Colonic mucosa (tissue), 4 donors: ENCODE data around the gene TTPAL. TPM values are rescaled to one million over a fixed set of nuclear protein-coding genes. Genes with fewer than 3 reads are reported as not detected.
A peak's percentile ranks its signal among the peaks of the same experiment; 100 is the strongest.

ENCODE experiments used
- DNase-seq: peaks from one replicate; pipeline ENCODE4 v3.0.0-alpha.2; 2020
- H3K27ac ChIP-seq: fragments of 200-600 bp; one replicate; pipeline ENCODE4 v1.8.0; 2021
- H3K27me3 ChIP-seq: fragments of 200-600 bp; one replicate; pipeline ENCODE4 v1.8.0; 2021
- H3K36me3 ChIP-seq: fragments of 200-600 bp; one replicate; pipeline ENCODE4 v1.8.0; 2021
- H3K4me1 ChIP-seq: fragments of 200-600 bp; one replicate; pipeline ENCODE4 v1.8.0; 2021; ENCODE audit warnings: mild to moderate bottlenecking
- H3K4me3 ChIP-seq: fragments of 200-600 bp; one replicate; pipeline ENCODE4 v1.8.0; 2021
- H3K9ac ChIP-seq, 2 donors: one replicate each; pipeline ENCODE4 v1.7.0; 2013; ENCODE audit warnings: control low read depth in 2 of 2, low read depth in 2 of 2, low read length in 2 of 2
- H3K9me3 ChIP-seq: fragments of 200-600 bp; one replicate; pipeline ENCODE4 v1.8.0; 2021
- intact Hi-C: fragments of 100-400 bp; cut with DNase I; formaldehyde crosslinking; loops from one replicate; pipeline ENCODE4 v1.14.1; 2022
- total RNA-seq, 2 donors: library from RNA; stranded (reverse); fragmentation: NEBNext Ultra II Directional in 1 of 2; extraction: Animal tissue kit (Norgen Biotek cat#: 25700) in 1 of 2; gene quantifications; one replicate each; pipeline ENCODE4 v1.2.1, GENCODE V29; 2021
- TF ChIP-seq, protein P1 (sequence below): fragments of 200-600 bp; IDR thresholded peaks from one replicate; pipeline ENCODE4 v1.8.0; 2022; ENCODE audit warnings: antibody characterized with exemption, mild to moderate bottlenecking
- donor health status: healthy.
- donor health status: DM: no; HTN: no; CAD: no.
- donor health status: DM: no; HTN: no; CAD: no.

TTPAL gene
- total RNA-seq, 2 donors from 2014 or later, result 8.4 to 11.6 TPM

DNA sequence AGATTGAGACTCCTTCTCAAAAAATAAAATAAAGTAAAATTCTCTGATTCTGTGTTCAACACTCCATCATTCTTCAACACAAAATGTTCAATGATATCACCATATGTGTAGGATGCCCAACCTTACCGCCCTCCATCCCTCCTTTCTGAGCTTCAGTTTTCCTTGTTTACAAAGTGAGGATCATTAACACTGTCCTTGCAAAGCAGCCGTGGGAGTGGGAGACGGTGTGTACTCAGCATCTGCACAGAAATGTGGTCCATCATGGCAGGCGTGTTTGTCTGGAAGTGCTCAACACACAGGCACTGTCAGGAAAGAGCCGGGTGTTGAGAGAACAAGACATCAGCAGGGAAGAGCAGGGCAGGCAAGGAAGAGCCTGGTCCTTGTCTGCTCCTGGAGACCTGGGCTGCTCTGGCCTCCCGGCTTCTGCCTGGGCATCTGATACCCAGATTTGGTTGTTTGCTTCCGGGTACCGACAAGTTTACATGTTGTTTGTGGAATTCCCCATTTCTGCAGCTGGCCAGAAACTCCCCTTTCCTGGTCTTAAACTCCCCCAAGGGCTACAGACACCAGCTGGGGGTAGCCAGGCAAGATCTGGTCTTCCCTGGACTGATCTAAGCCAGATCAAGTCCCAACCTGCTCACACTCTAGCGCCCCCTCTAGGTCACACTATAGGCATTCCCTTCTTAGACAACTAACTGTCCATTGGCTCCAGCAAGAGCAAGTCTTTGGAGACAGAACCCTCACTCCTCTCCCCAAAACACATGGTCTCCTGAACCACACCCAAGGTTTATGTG lies 26.7 kb upstream of the TTPAL start:
- Histone ChIP-seq H3K9me3 (no peaks in the 10 kb centered on the region), H3K9ac (no peak overlapping the region), H3K27me3 (no peaks in the 10 kb centered on the region), H3K27ac (no peak overlapping the region), H3K36me3 (no peaks in the 10 kb centered on the region), H3K4me1 (peaks cover 7% of the 10 kb centered on the region), H3K4me3 (no peak overlapping the region)
- peak; percentile 61 for DNase-seq
- TF ChIP-seq, protein P1, sequence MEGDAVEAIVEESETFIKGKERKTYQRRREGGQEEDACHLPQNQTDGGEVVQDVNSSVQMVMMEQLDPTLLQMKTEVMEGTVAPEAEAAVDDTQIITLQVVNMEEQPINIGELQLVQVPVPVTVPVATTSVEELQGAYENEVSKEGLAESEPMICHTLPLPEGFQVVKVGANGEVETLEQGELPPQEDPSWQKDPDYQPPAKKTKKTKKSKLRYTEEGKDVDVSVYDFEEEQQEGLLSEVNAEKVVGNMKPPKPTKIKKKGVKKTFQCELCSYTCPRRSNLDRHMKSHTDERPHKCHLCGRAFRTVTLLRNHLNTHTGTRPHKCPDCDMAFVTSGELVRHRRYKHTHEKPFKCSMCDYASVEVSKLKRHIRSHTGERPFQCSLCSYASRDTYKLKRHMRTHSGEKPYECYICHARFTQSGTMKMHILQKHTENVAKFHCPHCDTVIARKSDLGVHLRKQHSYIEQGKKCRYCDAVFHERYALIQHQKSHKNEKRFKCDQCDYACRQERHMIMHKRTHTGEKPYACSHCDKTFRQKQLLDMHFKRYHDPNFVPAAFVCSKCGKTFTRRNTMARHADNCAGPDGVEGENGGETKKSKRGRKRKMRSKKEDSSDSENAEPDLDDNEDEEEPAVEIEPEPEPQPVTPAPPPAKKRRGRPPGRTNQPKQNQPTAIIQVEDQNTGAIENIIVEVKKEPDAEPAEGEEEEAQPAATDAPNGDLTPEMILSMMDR, result no peak
- intact Hi-C loops, result no loop called here

DNA sequence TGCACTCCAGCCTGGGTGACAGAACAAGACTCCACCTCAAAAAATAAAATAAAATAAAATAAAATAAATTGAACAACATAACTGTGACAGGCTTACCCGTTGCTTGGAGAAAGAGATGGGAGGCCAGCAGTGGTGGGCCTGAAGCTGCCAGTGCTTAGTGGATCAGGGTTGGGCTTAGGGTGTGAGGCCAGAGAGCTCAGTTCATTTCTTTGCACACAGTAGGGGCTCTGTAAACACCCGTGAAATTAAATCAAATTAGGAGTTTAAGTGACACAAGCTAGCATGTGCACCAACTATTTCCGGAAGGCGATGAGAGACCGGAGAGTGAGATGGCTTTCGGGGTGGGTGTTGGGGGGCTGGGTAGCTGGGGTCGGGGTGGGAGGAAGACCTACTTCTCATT lies 25.8 kb upstream of the TTPAL start:
- no peak overlapping the region for H3K4me3 ChIP-seq
- intact Hi-C loops, result no loop called here
- H3K9me3 ChIP-seq, result no peaks in the 10 kb centered on the region
- no peak overlapping the region for H3K9ac ChIP-seq
- H3K27ac ChIP-seq, result no peak overlapping the region
- TF ChIP-seq, protein P1, result no peak
- DNase-seq, result no peak
- H3K27me3 ChIP-seq, result no peaks in the 10 kb centered on the region
- peaks cover 7% of the 10 kb centered on the region for H3K4me1 ChIP-seq
- H3K36me3 ChIP-seq, result no peaks in the 10 kb centered on the region

DNA sequence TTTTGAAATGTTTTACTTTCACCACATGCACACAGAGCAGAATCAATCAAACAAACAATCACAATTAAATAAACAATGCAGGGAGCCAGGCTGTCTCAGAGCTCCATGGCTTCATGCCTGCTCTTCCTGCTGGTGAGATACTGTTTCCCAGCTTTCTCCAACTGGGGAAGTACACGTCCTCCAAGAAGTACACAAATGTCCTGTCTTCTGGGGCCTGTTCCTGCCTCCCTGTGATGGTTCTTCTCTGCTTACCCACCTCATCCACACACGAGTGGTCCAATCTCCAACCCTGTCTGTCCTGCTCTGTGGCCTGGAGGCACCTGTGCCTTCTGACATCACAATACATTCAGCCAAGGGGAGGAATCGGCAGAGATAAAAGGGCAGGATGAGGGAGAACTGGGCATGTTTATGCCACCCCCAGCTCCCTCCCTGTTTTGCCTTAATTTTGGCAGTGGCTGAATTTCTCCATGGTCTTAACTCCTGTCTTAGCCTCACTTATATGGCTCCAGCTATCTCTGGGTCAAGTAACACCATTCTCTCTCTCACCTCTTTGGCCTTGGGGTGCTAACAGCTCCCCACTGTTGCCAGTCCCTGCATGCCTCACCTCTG lies 25.3 kb upstream of the TTPAL start:
- H3K27me3 ChIP-seq, result no peaks in the 10 kb centered on the region
- no peaks in the 10 kb centered on the region for H3K36me3 ChIP-seq
- TF ChIP-seq, protein P1, result no peak
- intact Hi-C loops, result no loop called here
- H3K4me3 ChIP-seq, result no peak overlapping the region
- H3K9ac ChIP-seq, result no peak overlapping the region
- no peaks in the 10 kb centered on the region for H3K9me3 ChIP-seq
- no peak for DNase-seq
- H3K4me1 ChIP-seq, result peaks cover 7% of the 10 kb centered on the region
- H3K27ac ChIP-seq, result no peak overlapping the region

DNA sequence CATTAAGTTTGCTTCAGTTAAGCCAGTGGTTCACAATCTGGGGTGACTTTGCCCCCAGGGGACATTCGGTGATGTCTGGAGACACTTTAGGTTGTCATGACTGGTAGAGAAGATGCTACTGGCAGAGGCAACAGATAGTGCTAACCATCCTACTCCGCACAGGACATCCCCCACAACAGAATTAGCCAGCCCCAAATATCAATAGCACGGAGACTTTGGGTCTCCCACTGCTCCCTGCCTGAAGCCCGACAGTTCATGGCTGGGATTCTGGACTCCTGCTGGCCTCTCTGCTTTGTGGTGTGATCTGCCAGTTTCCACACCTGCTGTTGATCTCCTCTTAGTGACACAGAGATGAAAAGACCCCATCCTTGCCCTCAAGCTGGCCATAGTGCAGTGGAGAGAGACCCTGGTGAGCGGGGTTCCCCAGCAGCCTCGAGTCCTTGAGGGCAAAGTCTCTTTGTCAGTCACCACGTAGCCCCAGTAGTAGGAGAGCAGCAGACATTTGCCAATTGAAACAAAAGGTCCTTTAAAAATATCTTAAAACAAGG lies 24.7 kb upstream of the TTPAL start:
- no peak overlapping the region for H3K27ac ChIP-seq
- TF ChIP-seq, protein P1, result no peak
- no peaks in the 10 kb centered on the region for H3K9me3 ChIP-seq
- no peaks in the 10 kb centered on the region for H3K27me3 ChIP-seq
- intact Hi-C loops, result no loop called here
- no peak overlapping the region for H3K4me3 ChIP-seq
- no peaks in the 10 kb centered on the region for H3K36me3 ChIP-seq
- DNase-seq, result no peak
- no peak overlapping the region for H3K9ac ChIP-seq
- peaks cover 4% of the 10 kb centered on the region for H3K4me1 ChIP-seq

DNA sequence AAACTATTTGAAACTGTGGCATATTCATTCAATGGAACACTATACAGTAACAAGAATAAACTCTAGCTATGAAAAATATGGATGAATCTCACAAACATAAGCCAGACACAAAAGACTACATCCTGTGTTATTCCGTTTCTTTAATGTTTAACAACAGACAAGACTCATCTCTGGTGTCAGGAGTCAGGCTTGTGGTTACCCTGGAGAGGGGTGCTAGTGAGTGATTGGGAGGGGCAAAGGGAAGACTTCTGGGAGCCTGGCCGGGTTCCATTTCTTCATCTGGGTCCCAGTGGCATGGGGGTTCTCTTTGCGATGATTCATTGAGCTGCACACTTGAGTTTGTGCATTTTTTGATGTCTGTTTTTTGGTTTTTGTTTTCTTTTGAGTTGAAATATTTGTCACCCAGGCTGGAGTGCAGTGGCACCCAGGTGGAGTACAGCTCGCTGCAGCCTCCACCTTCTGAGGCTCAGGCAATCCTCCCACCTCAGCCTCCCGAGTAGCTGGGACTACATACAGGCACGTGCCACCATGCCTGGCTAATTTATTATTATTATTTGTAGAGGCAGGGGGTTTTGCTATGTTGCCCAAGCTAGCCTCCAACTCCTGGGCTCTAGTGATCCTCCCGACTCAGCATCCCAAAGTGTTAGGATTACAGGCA lies 21.2 kb upstream of the TTPAL start:
- Histone ChIP-seq H3K4me1 (peaks cover 2% of the 10 kb centered on the region), H3K9ac (no peak overlapping the region), H3K27ac (no peak overlapping the region), H3K27me3 (no peaks in the 10 kb centered on the region), H3K36me3 (no peaks in the 10 kb centered on the region), H3K9me3 (no peaks in the 10 kb centered on the region), H3K4me3 (no peak overlapping the region)
- intact Hi-C loops, result no loop called here
- TF ChIP-seq, protein P1, result no peak
- DNase-seq, result no peak
